Measurements from ENCODE around the gene PPP1R26.
A peak's percentile ranks its signal among the peaks of the same experiment; 100 is the strongest.

The PPP1R26 gene

GRCh38 chr9:135488527-135488926 is 8.9 kb downstream of the PPP1R26 start:
- no peak for DNase-seq

GRCh38 chr9:135489188-135489906 is 9.8 kb downstream of the PPP1R26 start:
- no peak for DNase-seq

GRCh38 chr9:135490166-135490870 is 10.7 kb downstream of the PPP1R26 start:
- no peak for DNase-seq

DNA sequence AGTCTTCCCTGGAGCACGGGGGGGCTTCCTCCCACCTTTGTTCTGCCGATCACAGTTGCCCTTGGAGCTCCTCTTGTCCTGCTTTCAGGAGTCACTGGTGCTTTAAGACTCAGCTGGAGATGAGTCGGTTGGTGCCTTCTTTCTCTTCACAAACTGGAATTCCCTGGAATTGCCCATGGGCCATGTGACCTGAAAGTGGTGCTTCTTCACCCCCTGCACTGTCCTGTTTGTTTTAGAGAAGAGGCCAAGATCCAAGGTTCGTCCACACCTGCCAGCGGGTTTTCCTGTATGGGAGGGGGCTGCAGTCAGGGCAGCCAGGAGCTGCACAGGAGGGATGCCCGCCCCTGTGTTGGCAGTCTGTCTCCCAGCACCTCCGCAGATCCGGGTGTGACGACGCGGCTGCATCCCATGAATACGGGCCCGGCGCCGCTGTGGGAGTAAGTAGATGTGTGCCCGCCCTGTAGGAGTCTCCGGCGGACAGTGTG is 11.4 kb downstream of the PPP1R26 start:
- DNase-seq = no peak

DNA sequence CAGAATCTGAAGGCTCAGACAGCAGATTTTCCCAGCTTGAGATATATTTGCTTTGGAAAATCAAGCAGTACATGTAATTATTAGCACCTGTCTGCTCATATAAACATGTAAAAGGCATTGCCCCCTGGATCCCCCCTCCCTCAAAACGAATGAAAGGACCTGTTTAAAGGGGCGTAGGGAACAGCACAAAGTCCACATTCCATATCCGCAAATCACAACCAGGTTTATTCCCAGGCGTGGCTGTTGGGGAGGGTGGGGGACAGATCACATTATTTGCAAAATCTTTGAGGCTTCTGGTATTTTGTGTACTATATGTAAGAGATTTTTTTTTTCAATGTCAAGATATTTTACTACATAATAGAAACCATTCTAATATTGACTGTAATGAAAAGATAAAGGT is 12.2 kb downstream of the PPP1R26 start:
- no peak for DNase-seq

- DNase-seq = no peak
These were observed 13.5 kb downstream of the PPP1R26 start for GRCh38 chr9:135492886-135493669.

- no peak for DNase-seq
These were observed 15.4 kb downstream of the PPP1R26 start for GRCh38 chr9:135494791-135495559.

DNA sequence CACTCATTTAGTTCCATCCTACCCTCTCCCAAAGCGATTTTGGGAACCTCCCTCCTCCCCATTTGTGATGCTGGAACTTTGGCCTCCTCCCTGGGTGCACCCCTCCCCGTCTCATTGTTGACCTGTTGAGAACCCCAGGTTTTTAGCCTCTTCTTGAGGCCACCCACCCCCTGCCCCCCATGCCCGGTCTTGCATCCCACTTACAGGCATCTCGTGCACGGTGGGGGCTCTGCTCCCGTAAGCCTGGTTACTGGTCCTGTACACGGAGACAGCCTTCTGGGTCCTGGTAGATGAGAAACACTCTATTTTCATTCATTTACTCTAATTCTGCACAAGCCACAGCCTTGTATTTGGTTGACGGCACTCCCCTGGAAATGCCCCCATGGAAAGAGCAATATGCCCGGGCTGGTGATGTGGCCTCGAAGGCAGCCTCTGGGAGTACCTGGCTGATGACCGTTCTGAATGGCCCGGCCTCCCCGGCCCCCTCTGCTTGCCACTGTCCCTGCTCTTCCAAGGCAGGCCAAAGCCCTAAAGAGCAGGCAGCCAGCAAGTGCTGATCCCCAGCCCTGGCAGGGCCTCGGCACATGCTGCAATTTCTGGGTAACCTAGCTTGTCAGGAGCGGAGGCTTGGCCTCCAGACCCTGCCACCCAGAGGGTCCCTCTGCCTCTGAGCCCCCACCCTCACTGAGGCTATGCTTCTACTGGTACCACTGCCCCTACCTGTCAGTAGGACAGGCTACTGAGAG is 19.0 kb downstream of the PPP1R26 start:
- DNase-seq = no peak

- peak; percentile 26 to 77 for DNase-seq
These were observed 19.9 kb downstream of the PPP1R26 start for GRCh38 chr9:135499326-135500070.

DNA sequence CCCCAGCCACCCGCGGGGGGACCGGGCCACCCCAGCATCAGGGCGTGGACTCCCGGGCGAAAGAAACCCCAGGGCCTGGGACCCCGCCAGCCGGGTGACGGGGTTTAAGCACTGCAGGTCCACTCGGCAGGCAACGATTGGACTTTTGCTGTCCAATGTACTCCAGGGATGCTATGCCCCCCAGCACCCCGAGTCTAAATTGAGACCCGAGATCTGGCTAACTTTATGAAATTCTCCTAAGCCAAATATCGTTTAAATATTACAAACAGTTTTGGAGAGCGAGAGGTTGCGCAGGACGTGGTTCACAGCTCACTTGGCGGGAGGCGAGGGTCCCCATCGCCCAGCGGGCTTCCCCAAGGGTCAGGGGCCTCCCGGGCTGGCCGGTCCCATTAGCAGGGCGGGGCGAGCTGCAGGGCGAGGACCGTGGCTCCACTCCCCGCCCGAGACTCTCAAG is 20.5 kb downstream of the PPP1R26 start:
- DNase-seq = no peak

GRCh38 chr9:135500525-135501260 is 21.1 kb downstream of the PPP1R26 start, which contains the start of gene MRPS2:
Gene MRPS2 (plus strand): TSS chr9:135500682. CDS start chr9:135500711, 29 bp downstream.
- peak; percentile 58 to 69 for DNase-seq

DNA sequence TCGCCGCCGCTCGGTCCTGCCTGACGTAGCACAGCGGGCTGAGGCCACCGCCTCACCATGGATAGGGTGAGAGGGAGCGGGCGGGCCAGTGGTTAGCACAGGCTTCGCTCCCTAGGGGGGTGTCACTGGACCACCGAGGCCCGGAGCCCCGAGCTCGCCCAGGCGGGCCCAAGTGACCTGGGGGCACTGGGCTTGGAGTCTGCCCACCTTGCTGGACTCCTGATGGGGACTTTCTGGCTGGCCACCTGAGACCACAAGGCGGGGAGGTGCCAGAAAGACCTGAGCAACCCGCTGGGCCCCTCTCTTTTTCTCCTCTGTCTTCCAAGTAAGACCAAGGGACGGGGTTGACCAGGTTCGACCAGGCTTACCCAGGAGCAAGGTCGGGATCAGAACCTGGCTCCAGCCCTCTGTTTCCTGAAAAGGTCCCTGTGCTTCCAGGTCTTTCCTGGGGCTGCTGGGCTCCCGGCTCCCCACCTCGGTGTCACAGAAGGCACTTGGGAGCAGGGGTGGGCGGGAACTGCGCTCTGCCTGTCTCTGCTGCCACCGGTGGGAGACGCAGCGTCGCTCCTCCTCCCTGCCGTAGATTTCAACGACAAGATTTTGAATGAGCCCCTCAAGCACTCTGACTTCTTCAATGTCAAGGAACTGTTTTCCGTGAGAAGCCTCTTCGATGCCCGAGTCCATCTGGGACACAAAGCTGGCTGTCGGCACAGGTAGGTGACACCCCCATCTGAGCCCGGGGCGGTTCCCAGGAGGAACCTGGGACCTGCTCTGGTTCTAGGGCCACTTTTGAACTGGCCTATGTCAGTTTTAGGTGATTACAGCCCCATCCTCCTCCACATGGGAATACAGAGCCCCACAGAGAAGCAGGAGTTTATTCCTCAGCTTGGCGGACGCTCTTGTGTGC is 21.9 kb downstream of the PPP1R26 start:
- no peak for DNase-seq

DNA sequence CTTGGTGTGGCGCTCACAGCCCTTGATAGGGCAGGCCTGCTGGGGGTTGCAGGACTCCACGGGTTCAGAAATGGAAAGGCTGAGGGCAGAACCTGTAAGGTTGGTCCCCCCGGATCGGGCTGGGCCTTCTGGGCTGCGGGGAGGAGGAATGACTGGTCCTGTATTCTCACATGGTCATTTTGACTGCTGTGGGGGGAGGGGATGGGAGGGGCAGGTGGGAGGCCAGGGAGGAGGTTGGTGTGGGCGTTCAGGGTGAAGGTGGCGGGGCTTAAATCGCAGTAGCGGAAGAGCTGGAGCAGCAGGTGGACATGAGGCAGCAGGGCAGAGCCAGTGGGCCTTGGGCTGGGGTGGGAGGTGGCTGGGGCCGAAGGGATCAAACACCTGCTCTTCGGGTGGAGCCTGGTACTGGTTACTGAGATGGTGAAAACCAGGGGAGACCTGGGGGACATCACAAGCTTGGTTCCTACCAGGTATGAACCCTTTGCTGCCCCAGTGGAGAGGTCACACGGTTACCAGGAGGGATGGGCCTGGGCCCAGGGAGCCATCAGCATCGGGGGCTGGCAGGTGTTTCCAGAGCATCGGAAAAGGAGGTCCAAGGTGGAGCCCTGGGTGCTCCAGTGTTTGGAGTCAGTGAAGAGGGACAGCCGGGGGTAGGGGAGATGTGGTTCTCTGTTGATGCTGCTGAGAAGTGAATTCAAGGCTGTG is 22.7 kb downstream of the PPP1R26 start:
- DNase-seq = no peak

DNA sequence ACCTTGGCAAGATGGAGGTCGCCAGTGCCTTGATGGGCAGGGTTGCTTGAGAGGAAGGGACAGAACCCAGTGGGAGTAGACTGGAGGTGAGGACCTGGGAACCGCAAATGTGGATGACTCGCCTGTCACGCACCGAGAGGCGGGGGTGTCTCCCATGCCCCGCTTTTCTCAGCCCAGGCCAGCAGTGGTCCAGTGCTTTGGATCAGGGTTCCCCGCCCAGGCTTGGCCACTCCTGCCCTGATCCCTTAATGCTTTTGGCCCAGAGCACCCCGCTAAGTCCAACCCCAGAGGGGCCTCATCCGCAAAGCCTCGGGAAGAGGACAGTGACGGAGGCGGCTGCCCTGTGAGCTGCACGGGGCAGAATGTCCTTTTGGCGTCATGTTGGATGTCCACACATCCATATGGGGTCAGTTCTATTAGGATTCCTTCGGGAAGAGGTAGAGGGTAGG is 23.3 kb downstream of the PPP1R26 start:
- DNase-seq = no peak

DNA sequence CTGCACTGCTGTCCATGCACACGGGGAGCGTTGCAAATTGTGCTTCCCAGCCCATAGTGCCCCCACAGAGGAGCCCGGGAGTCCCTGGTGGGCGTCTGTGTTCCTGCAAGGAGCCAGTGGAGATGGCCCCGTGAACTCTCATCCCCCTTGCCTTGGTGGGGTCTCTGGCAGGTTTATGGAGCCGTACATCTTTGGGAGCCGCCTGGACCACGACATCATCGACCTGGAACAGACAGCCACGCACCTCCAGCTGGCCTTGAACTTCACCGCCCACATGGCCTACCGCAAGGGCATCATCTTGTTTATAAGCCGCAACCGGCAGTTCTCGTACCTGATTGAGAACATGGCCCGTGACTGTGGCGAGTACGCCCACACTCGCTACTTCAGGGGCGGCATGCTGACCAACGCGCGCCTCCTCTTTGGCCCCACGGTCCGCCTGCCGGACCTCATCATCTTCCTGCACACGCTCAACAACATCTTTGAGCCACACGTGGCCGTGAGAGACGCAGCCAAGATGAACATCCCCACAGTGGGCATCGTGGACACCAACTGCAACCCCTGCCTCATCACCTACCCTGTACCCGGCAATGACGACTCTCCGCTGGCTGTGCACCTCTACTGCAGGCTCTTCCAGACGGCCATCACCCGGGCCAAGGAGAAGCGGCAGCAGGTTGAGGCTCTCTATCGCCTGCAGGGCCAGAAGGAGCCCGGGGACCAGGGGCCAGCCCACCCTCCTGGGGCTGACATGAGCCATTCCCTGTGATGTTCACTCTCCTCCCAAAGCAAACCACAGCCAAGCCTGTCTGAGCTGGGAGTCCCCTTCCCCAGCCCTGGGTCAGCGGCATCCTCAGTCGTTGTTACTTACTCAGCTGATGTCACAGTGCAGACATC is 24.0 kb downstream of the PPP1R26 start:
- DNase-seq = no peak

DNA sequence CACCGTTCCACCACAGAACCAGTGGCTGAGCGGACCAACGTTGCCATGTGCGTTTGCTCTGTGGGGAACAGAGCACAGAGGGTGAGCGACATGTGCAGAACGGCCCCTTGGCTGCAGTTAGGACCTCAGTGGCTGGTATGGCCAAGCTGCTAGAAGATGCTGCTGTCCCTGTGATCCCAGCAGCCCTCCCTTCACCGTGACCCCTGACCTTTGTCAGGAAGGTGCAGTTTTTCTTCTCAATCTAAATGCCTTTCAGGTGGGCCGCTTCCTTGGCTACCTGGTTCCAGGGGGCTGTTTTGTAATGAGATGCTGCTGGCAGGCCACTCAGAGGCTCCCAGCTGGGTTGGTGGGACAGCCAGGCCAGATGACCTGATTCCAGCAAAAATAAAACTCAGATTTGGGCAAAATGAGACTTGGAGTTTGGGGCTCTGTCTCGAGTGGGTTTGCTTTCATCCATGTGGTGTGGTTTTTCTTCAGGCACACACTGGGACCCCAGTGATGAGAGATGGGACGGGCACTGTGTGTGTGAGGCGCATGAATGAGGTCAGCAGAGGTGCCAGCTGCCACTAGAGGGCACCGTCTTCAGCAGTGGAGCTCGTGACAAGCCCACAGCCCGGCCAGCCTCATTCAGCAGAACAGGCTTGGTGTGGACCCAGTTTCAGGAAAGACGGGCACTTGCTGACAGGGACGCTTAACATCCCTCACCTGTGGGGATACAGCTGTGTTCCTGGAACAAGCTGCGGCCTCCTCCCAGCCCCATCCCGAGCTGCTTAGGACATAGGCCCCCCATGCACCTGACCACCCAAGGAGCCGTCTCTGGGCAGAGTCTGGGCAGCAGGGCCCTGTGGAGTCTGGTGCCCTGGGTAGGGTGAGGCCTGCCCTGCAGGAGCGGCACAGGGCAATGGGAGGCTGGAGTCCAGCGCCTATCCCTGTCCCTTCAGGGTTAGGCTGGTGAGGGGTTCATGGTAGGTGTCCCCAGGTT is 25.0 kb downstream of the PPP1R26 start:
- DNase-seq = peak in 1 of 2 experiments; percentile 9

Data from NCI-H446 (cell line).